ENCODE measurements around the gene C1orf210.

Gene C1orf210

GRCh38 chr1:43302721-43303470 is 17.5 kb upstream of the C1orf210 start:
- Histone ChIP-seq H3K36me3 (ENCODE audit: insufficient read depth, low read length) (no peaks in the 10 kb centered on the region), H3K9me3 (ENCODE audit: low read length) (no peaks in the 10 kb centered on the region), H3K4me3 (ENCODE audit: low read depth in 1 of 2, low read length in 2 of 2) (no peak overlapping the region), H3K27ac (ENCODE audit: low read depth, low read length) (no peak overlapping the region), H3K27me3 (ENCODE audit: control insufficient read depth in 1 of 2, insufficient read depth in 2 of 2, low read length in 2 of 2) (no peaks in the 10 kb centered on the region), H3K4me1 (ENCODE audit: insufficient read depth, low read length) (no peaks in the 10 kb centered on the region), H3K9ac (ENCODE audit: low read length) (no peak overlapping the region)

- no peaks in the 10 kb centered on the region for H3K4me1 ChIP-seq (ENCODE audit: insufficient read depth, low read length)
- H3K27me3 ChIP-seq (ENCODE audit: control insufficient read depth in 1 of 2, insufficient read depth in 2 of 2, low read length in 2 of 2): no peaks in the 10 kb centered on the region
- H3K9ac ChIP-seq (ENCODE audit: low read length): no peak overlapping the region
- H3K27ac ChIP-seq (ENCODE audit: low read depth, low read length): no peak overlapping the region
- H3K9me3 ChIP-seq (ENCODE audit: low read length): no peaks in the 10 kb centered on the region
- no peak overlapping the region for H3K4me3 ChIP-seq (ENCODE audit: low read depth in 1 of 2, low read length in 2 of 2)
- no peaks in the 10 kb centered on the region for H3K36me3 ChIP-seq (ENCODE audit: insufficient read depth, low read length)
These were observed 16.8 kb upstream of the C1orf210 start for GRCh38 chr1:43302201-43302600.

GRCh38 chr1:43300378-43301094 is 15.2 kb upstream of the C1orf210 start, which contains the start of gene TIE1:
Gene TIE1 (plus strand): TSS chr1:43300982. CDS start chr1:43301072, 90 bp downstream.
- Histone ChIP-seq H3K36me3 (ENCODE audit: insufficient read depth, low read length) (no peaks in the 10 kb centered on the region), H3K4me3 (ENCODE audit: low read depth in 1 of 2, low read length in 2 of 2) (no peak within 1 kb of the TSS), H3K4me1 (ENCODE audit: insufficient read depth, low read length) (no peaks in the 10 kb centered on the region), H3K9me3 (ENCODE audit: low read length) (no peaks in the 10 kb centered on the region), H3K9ac (ENCODE audit: low read length) (no peak within 1 kb of the TSS), H3K27ac (ENCODE audit: low read depth, low read length) (no peak within 1 kb of the TSS), H3K27me3 (ENCODE audit: control insufficient read depth in 1 of 2, insufficient read depth in 2 of 2, low read length in 2 of 2) (no peaks in the 10 kb centered on the region)

- Histone ChIP-seq H3K27me3 (ENCODE audit: control insufficient read depth in 1 of 2, insufficient read depth in 2 of 2, low read length in 2 of 2) (no peaks in the 10 kb centered on the region), H3K9me3 (ENCODE audit: low read length) (no peaks in the 10 kb centered on the region), H3K36me3 (ENCODE audit: insufficient read depth, low read length) (no peaks in the 10 kb centered on the region), H3K4me3 (ENCODE audit: low read depth in 1 of 2, low read length in 2 of 2) (no peak overlapping the region), H3K27ac (ENCODE audit: low read depth, low read length) (no peak overlapping the region), H3K9ac (ENCODE audit: low read length) (no peak overlapping the region), H3K4me1 (ENCODE audit: insufficient read depth, low read length) (no peaks in the 10 kb centered on the region)
These were observed 13.7 kb upstream of the C1orf210 start for GRCh38 chr1:43299101-43299500.

- H3K4me3 ChIP-seq (ENCODE audit: low read depth in 1 of 2, low read length in 2 of 2): no peak overlapping the region
- H3K27me3 ChIP-seq (ENCODE audit: control insufficient read depth in 1 of 2, insufficient read depth in 2 of 2, low read length in 2 of 2): no peaks in the 10 kb centered on the region
- H3K9ac ChIP-seq (ENCODE audit: low read length): no peak overlapping the region
- H3K27ac ChIP-seq (ENCODE audit: low read depth, low read length): no peak overlapping the region
- no peaks in the 10 kb centered on the region for H3K4me1 ChIP-seq (ENCODE audit: insufficient read depth, low read length)
- no peaks in the 10 kb centered on the region for H3K9me3 ChIP-seq (ENCODE audit: low read length)
- H3K36me3 ChIP-seq (ENCODE audit: insufficient read depth, low read length): no peaks in the 10 kb centered on the region
These were observed 12.7 kb upstream of the C1orf210 start for GRCh38 chr1:43298055-43298454.

GRCh38 chr1:43296207-43296606 is 10.8 kb upstream of the C1orf210 start:
- Histone ChIP-seq H3K4me3 (ENCODE audit: low read depth in 1 of 2, low read length in 2 of 2) (no peak overlapping the region), H3K27ac (ENCODE audit: low read depth, low read length) (no peak overlapping the region), H3K27me3 (ENCODE audit: control insufficient read depth in 1 of 2, insufficient read depth in 2 of 2, low read length in 2 of 2) (no peaks in the 10 kb centered on the region), H3K9ac (ENCODE audit: low read length) (no peak overlapping the region), H3K36me3 (ENCODE audit: insufficient read depth, low read length) (no peaks in the 10 kb centered on the region), H3K9me3 (ENCODE audit: low read length) (no peaks in the 10 kb centered on the region), H3K4me1 (ENCODE audit: insufficient read depth, low read length) (no peaks in the 10 kb centered on the region)

GRCh38 chr1:43294761-43295160 is 9.4 kb upstream of the C1orf210 start:
- no peak overlapping the region for H3K9ac ChIP-seq (ENCODE audit: low read length)
- no peak overlapping the region for H3K27ac ChIP-seq (ENCODE audit: low read depth, low read length)
- H3K9me3 ChIP-seq (ENCODE audit: low read length): no peaks in the 10 kb centered on the region
- no peaks in the 10 kb centered on the region for H3K4me1 ChIP-seq (ENCODE audit: insufficient read depth, low read length)
- no peaks in the 10 kb centered on the region for H3K27me3 ChIP-seq (ENCODE audit: control insufficient read depth in 1 of 2, insufficient read depth in 2 of 2, low read length in 2 of 2)
- H3K4me3 ChIP-seq (ENCODE audit: low read depth in 1 of 2, low read length in 2 of 2): no peak overlapping the region
- H3K36me3 ChIP-seq (ENCODE audit: insufficient read depth, low read length): no peaks in the 10 kb centered on the region

- Histone ChIP-seq H3K27me3 (ENCODE audit: control insufficient read depth in 1 of 2, insufficient read depth in 2 of 2, low read length in 2 of 2) (no peaks in the 10 kb centered on the region), H3K4me3 (ENCODE audit: low read depth in 1 of 2, low read length in 2 of 2) (no peak overlapping the region), H3K27ac (ENCODE audit: low read depth, low read length) (no peak overlapping the region), H3K9ac (ENCODE audit: low read length) (no peak overlapping the region), H3K9me3 (ENCODE audit: low read length) (no peaks in the 10 kb centered on the region), H3K4me1 (ENCODE audit: insufficient read depth, low read length) (no peaks in the 10 kb centered on the region), H3K36me3 (ENCODE audit: insufficient read depth, low read length) (no peaks in the 10 kb centered on the region)
These were observed 8.7 kb upstream of the C1orf210 start for GRCh38 chr1:43293896-43294760.

- no peaks in the 10 kb centered on the region for H3K4me1 ChIP-seq (ENCODE audit: insufficient read depth, low read length)
- H3K27me3 ChIP-seq (ENCODE audit: control insufficient read depth in 1 of 2, insufficient read depth in 2 of 2, low read length in 2 of 2): no peaks in the 10 kb centered on the region
- no peaks in the 10 kb centered on the region for H3K36me3 ChIP-seq (ENCODE audit: insufficient read depth, low read length)
- no peaks in the 10 kb centered on the region for H3K9me3 ChIP-seq (ENCODE audit: low read length)
- no peak overlapping the region for H3K4me3 ChIP-seq (ENCODE audit: low read depth in 1 of 2, low read length in 2 of 2)
- H3K27ac ChIP-seq (ENCODE audit: low read depth, low read length): no peak overlapping the region
- H3K9ac ChIP-seq (ENCODE audit: low read length): no peak overlapping the region
These were observed 7.8 kb upstream of the C1orf210 start for GRCh38 chr1:43293176-43293575.

GRCh38 chr1:43292679-43293078 is 7.3 kb upstream of the C1orf210 start:
- Histone ChIP-seq H3K36me3 (ENCODE audit: insufficient read depth, low read length) (no peaks in the 10 kb centered on the region), H3K27me3 (ENCODE audit: control insufficient read depth in 1 of 2, insufficient read depth in 2 of 2, low read length in 2 of 2) (no peaks in the 10 kb centered on the region), H3K4me1 (ENCODE audit: insufficient read depth, low read length) (no peaks in the 10 kb centered on the region), H3K9ac (ENCODE audit: low read length) (no peak overlapping the region), H3K27ac (ENCODE audit: low read depth, low read length) (no peak overlapping the region), H3K9me3 (ENCODE audit: low read length) (no peaks in the 10 kb centered on the region), H3K4me3 (ENCODE audit: low read depth in 1 of 2, low read length in 2 of 2) (no peak overlapping the region)

GRCh38 chr1:43292216-43292615 is 6.8 kb upstream of the C1orf210 start:
- no peak overlapping the region for H3K9ac ChIP-seq (ENCODE audit: low read length)
- no peak overlapping the region for H3K27ac ChIP-seq (ENCODE audit: low read depth, low read length)
- H3K27me3 ChIP-seq (ENCODE audit: control insufficient read depth in 1 of 2, insufficient read depth in 2 of 2, low read length in 2 of 2): no peaks in the 10 kb centered on the region
- H3K36me3 ChIP-seq (ENCODE audit: insufficient read depth, low read length): no peaks in the 10 kb centered on the region
- H3K4me1 ChIP-seq (ENCODE audit: insufficient read depth, low read length): no peaks in the 10 kb centered on the region
- H3K9me3 ChIP-seq (ENCODE audit: low read length): no peaks in the 10 kb centered on the region
- H3K4me3 ChIP-seq (ENCODE audit: low read depth in 1 of 2, low read length in 2 of 2): no peak overlapping the region
